ENCODE results near the gene LYZL2. TPM values are rescaled to one million over a fixed set of nuclear protein-coding genes. Genes with fewer than 3 reads are reported as not detected.

Gene LYZL2
- total RNA-seq, 2 donors from 2014 or later: not detected

DNA sequence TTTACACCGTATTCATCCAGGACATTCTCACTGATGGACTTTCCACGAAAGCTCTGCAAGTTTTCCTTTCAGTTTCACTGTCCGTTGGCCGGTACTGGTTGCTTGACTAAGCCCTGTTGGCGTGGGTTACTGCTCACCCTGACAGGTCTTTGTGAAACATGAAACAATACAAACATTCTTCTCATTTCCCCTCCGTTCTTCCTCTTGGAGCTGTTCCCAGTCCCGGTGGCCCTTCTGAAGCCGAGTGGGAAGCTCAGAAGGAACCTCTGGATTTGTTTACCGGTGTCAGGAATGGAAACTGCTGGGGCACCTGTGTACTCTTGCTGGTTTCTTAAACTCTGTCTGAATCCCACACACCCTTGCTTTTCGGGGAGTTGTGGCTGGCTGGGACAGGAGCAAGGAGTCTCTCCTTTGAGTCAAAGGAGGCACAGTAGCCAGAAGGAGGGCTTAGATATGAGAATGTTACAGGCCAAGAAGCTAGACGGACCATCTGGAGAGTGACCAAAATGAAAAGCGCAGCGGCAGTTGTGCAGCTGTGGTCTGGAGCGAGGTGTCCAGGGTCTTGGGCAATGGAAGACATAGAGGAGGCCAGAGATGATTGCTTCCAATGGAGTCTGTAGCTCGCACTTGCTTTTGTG is 45.7 kb downstream of the LYZL2 start:
- DNase-seq (peak; percentile 73 to 91 (median 79)), ATAC-seq (peak; percentile 93)
- Histone ChIP-seq H3K4me1 (peaks cover 20% of the 10 kb centered on the region), H3K4me3 (no peak overlapping the region), H3K27me3 (no peaks in the 10 kb centered on the region), H3K27ac (peak overlapping the region; percentile 60 to 84 (median 82)), H3K9me3 (no peaks in the 10 kb centered on the region), H3K36me3 (replicated peaks in 1 of 2; ENCODE audit: insufficient read depth in 1 of 2, low read depth in 2 of 2) (no peaks in the 10 kb centered on the region)
- intact Hi-C loops (cut with DNase I): no loop called here
- 19 to 26% methylated on average over 14 to 15 of the region's 15 CpGs for WGBS, 2 donors
- peak in 2 of 3 donors; percentile 4 to 43 for TF ChIP-seq POLR2A (IDR thresholded peaks at IDR 0.05)
- TF ChIP-seq, protein P1, sequence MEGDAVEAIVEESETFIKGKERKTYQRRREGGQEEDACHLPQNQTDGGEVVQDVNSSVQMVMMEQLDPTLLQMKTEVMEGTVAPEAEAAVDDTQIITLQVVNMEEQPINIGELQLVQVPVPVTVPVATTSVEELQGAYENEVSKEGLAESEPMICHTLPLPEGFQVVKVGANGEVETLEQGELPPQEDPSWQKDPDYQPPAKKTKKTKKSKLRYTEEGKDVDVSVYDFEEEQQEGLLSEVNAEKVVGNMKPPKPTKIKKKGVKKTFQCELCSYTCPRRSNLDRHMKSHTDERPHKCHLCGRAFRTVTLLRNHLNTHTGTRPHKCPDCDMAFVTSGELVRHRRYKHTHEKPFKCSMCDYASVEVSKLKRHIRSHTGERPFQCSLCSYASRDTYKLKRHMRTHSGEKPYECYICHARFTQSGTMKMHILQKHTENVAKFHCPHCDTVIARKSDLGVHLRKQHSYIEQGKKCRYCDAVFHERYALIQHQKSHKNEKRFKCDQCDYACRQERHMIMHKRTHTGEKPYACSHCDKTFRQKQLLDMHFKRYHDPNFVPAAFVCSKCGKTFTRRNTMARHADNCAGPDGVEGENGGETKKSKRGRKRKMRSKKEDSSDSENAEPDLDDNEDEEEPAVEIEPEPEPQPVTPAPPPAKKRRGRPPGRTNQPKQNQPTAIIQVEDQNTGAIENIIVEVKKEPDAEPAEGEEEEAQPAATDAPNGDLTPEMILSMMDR (IDR thresholded peaks at IDR 0.05): no peak

DNA sequence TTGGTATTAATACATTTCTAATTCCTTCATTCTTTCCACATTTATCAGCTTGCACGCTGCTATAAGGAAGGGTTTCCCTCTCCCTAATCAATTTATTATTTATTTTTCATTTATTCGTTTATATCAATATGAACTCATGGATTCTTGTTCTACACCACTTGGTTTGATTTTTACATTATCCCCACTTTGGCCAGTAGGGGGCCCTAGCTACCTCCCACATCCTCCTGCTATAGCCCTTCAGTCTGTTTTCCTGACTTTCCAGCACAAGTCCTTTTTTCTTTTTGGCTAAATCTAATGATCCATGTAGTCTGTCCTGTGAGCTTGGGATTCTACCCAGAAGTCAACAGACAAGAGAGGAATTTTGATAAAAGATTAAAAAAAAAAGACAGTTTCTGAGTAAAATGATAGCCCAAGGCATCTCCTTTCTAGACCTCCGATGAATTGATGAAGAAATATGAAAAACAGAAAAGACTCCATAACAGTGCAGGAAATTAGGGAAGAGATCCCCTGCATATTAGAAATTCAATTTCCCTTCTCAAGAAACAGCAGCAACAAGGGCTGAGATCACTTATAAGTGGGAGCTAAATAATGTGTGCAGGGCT is 47.7 kb downstream of the LYZL2 start:
- TF ChIP-seq, protein P1 (IDR thresholded peaks at IDR 0.05): peak; percentile 52 to 70 (median 57)
- no peak for TF ChIP-seq POLR2A (IDR thresholded peaks at IDR 0.05)
- DNase-seq (peak; percentile 23 to 45 (median 32)), ATAC-seq (no peak)
- intact Hi-C loops (cut with DNase I): no loop called here
- no peaks in the 10 kb centered on the region for H3K9me3 ChIP-seq
- H3K36me3 ChIP-seq (replicated peaks in 1 of 2; ENCODE audit: insufficient read depth in 1 of 2, low read depth in 2 of 2): no peaks in the 10 kb centered on the region
- H3K27me3 ChIP-seq: no peaks in the 10 kb centered on the region
- H3K4me3 ChIP-seq: no peak overlapping the region
- peak overlapping the region in 1 of 4 donors; percentile 10 for H3K27ac ChIP-seq
- H3K4me1 ChIP-seq: peaks cover 20% of the 10 kb centered on the region
- 34 to 38% methylated on average over 3 of the region's 3 CpGs for WGBS, 2 donors

DNA sequence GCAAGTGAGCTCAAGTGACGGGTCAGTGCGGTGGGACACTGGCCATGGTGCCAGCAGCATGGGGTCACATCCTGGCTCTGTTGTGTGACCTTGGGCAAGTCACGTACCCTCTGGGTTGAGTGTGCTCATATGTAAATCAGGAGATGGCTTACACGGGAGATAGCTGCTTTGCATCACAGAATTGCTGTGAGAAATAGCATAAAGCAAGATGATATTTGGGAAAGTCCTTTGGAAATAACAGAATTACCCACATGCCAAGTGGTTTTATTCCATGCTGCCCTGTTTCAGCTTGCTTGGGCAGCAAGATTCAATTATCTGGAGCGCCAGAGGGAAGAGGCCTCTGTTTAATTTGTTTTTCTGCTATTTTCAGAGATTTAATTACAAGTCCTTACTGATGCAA is 48.9 kb downstream of the LYZL2 start:
- intact Hi-C loops (cut with DNase I): no loop called here
- no peak for TF ChIP-seq POLR2A (IDR thresholded peaks at IDR 0.05)
- TF ChIP-seq, protein P1 (IDR thresholded peaks at IDR 0.05): no peak
- Histone ChIP-seq H3K36me3 (replicated peaks in 1 of 2; ENCODE audit: insufficient read depth in 1 of 2, low read depth in 2 of 2) (no peaks in the 10 kb centered on the region), H3K9me3 (no peaks in the 10 kb centered on the region), H3K4me1 (peaks cover 20% of the 10 kb centered on the region), H3K27ac (no peak overlapping the region), H3K4me3 (no peak overlapping the region), H3K27me3 (no peaks in the 10 kb centered on the region)
- DNase-seq: no peak
- 63 to 67% methylated on average over 5 of the region's 5 CpGs for WGBS, 2 donors
- ATAC-seq: no peak

DNA sequence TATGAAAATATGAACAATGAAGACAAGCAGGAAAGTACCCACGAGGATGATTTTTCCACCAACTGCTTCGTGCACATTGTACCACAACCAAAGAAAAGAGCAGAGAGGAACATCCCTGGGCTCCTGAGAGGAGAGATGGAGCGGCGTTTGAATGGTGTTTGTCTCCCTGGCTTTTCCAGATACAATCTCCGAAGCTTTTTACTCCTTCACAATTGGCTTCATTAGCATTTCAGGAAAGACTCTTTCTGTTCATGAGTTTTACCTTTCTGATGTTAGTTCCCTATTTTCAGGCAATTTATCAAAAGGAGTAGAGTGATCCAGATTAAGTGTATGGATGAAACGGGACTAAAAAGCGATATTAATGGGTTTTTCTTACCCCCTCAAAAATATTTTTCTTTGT is 49.3 kb downstream of the LYZL2 start:
- Histone ChIP-seq H3K27me3 (no peaks in the 10 kb centered on the region), H3K36me3 (replicated peaks in 1 of 2; ENCODE audit: insufficient read depth in 1 of 2, low read depth in 2 of 2) (no peaks in the 10 kb centered on the region), H3K27ac (no peak overlapping the region), H3K4me3 (no peak overlapping the region), H3K9me3 (no peaks in the 10 kb centered on the region), H3K4me1 (peaks cover 20% of the 10 kb centered on the region)
- whole genome bisulfite sequencing, 2 donors: 67 to 76% methylated on average over 7 of the region's 7 CpGs
- intact Hi-C loops (cut with DNase I): no loop called here
- TF ChIP-seq, protein P1 (IDR thresholded peaks at IDR 0.05): no peak
- no peak for TF ChIP-seq POLR2A (IDR thresholded peaks at IDR 0.05)
- DNase-seq: no peak
- no peak for ATAC-seq

DNA sequence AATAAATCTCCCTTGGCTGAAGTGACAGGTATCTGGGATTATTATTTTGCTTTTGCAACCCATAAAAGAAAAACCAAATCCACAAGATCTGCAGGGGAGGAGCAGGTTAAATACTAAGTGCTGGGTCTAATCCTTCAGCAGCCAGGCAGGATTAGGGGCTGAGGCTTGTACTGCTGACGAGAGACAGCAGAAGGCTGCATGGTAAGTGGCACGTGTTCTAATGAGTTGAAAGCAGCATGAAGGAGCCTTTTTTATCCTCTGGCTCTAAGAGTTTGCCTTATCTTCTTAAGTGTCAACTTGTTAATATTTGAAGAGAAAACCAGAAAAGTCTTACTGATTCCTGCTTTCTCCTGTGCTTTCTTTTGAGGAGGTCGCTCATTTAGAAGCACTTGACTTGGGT is 50.0 kb downstream of the LYZL2 start:
- WGBS, 2 donors: 50 to 53% methylated on average over 3 of the region's 3 CpGs
- H3K27ac ChIP-seq: no peak overlapping the region
- no peak for DNase-seq

More for the DNA sequence above, 50.0 kb downstream of the LYZL2 start:
- TF ChIP-seq, protein P1 (IDR thresholded peaks at IDR 0.05): no peak
- no peak for TF ChIP-seq POLR2A (IDR thresholded peaks at IDR 0.05)
- Histone ChIP-seq H3K27me3 (no peaks in the 10 kb centered on the region), H3K9me3 (no peaks in the 10 kb centered on the region), H3K4me3 (no peak overlapping the region), H3K4me1 (peaks cover 20% of the 10 kb centered on the region), H3K36me3 (replicated peaks in 1 of 2; ENCODE audit: insufficient read depth in 1 of 2, low read depth in 2 of 2) (no peaks in the 10 kb centered on the region)
- intact Hi-C loops (cut with DNase I): no loop called here
- no peak for ATAC-seq
